NCI-H2196 (cell line): Measurements from ENCODE around the gene PGP.

Experiments
- DNase-seq: peaks from one replicate; lab custom pipeline; 2025; ENCODE audit not compliant: unreplicated experiment; lab: John Stamatoyannopoulos, UW

The PGP gene

GRCh38 chr16:2167068-2167638 lies 47.5 kb downstream of the PGP start:
- no peak for DNase-seq

- DNase-seq: no peak
Observed at GRCh38 chr16:2166263-2167067, 48.2 kb downstream of the PGP start.

GRCh38 chr16:2165861-2166260 lies 48.8 kb downstream of the PGP start:
- no peak for DNase-seq

- DNase-seq: no peak
Observed at GRCh38 chr16:2163211-2163881, 51.3 kb downstream of the PGP start.

GRCh38 chr16:2162676-2163118 lies 51.9 kb downstream of the PGP start:
- no peak for DNase-seq

- no peak for DNase-seq
Observed at GRCh38 chr16:2161911-2162310, 52.7 kb downstream of the PGP start.
